ENCODE data around the gene SLC25A21.

The SLC25A21 gene

DNA sequence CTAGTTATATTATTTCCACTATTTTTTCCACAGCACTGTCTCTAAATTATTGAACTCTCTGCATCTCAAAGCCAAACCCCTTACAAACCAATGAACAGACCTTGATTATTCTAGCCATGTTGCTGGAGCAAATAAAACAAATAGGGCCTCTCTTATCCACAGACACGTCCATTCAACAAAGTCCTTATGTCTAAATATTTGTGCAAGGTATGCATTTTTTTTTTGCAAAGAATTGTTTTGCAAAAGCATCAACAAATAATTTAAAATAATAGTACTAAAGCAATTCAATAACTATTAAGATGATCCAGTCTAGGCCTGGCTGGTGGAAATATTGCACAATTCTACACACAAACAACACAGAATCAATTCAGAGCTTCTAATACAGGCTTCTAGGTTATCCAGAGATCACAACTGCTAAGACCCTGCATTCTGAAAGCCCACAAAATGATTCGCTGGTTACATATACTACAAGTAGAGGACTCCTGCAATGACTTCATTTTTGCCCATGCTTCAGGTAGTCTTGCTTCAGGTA is 221.0 kb downstream of the SLC25A21 start:
- Mint-ChIP-seq H3K27me3 (no peaks in the 10 kb centered on the region), H3K4me1 (ENCODE audit: low read depth) (no peaks in the 10 kb centered on the region), H3K9me3 (no peaks in the 10 kb centered on the region), H3K27ac (no peak overlapping the region), H3K36me3 (ENCODE audit: low read depth) (no peaks in the 10 kb centered on the region), H3K4me3 (no peak overlapping the region)

DNA sequence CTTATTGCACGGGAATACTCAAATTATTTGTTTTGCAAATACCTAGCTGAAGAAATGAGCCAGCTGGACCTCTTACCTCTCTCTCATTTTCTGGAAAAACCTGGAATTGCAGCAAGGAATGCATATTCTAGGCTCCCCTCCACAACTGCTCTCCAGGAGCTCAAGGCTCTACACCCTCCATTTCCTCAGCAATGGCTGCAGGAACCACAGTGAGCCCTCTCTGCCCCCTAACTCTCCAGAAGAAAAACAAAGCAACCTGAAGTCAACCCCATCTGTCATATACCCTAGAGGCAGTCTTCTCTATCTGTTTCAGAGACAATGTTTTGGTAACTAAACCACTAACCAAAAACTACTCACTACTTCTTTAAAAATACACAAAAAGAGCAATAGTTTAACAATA is 221.6 kb downstream of the SLC25A21 start:
- Mint-ChIP-seq H3K4me1 (ENCODE audit: low read depth) (no peaks in the 10 kb centered on the region), H3K27ac (no peak overlapping the region), H3K36me3 (ENCODE audit: low read depth) (no peaks in the 10 kb centered on the region), H3K9me3 (no peaks in the 10 kb centered on the region), H3K27me3 (no peaks in the 10 kb centered on the region), H3K4me3 (no peak overlapping the region)

DNA sequence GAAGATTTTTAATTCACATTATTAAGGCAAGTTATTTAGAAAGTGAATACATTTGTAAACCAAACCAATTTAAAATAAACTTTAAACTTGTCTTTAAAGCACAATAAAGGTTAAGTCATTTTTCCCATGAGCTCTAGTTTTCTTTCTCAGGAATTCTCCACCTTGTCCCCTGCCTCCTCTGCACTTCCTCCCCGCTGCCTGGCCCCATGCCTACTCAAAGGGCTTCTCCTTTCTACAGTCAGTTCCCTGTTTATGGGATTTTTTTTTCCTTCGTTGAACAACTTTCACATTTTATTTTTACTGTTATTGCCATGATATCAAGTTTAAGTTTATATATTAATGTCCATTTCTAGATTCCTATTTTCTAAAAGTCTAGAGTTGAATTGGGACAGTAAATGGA is 223.0 kb downstream of the SLC25A21 start:
- Mint-ChIP-seq H3K36me3 (ENCODE audit: low read depth) (no peaks in the 10 kb centered on the region), H3K27ac (no peak overlapping the region), H3K4me3 (no peak overlapping the region), H3K4me1 (ENCODE audit: low read depth) (no peaks in the 10 kb centered on the region), H3K27me3 (no peaks in the 10 kb centered on the region), H3K9me3 (no peaks in the 10 kb centered on the region)

DNA sequence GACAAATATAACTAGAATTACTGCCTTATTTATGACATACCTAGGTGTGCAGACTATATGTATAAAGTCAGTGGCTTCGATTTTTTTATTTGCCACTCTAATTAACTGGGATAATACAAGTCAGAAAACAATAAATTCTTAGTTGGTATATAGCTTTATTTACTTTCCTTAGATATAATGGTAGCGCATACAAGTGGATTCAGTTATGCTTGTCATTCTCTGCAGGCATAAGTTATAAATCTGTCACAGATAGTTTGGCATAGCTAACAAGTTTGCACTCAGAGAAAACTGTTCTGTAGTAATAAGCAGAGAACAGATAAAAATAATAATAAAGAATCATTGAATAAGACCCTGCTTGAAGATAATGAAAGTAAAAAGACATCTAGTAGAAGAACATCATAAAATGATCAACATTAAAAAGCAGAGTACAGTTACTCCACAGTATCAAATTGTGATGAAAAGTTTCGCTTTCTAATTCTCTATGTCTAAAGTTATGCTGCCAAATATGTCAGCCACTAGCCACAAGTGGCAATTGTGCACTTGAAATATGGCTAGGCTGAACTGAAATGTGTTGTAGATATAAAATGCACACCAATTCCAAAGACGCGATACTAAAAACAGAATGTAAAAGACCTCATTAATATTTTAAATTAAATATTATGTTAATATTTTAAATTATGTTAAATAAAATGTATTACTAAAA is 224.1 kb downstream of the SLC25A21 start:
- H3K27me3 Mint-ChIP-seq = peaks cover 1% of the 10 kb centered on the region
- H3K4me1 Mint-ChIP-seq (ENCODE audit: low read depth) = no peaks in the 10 kb centered on the region
- H3K4me3 Mint-ChIP-seq = no peak overlapping the region
- H3K36me3 Mint-ChIP-seq (ENCODE audit: low read depth) = no peaks in the 10 kb centered on the region
- no peak overlapping the region for H3K27ac Mint-ChIP-seq
- H3K9me3 Mint-ChIP-seq = no peaks in the 10 kb centered on the region

DNA sequence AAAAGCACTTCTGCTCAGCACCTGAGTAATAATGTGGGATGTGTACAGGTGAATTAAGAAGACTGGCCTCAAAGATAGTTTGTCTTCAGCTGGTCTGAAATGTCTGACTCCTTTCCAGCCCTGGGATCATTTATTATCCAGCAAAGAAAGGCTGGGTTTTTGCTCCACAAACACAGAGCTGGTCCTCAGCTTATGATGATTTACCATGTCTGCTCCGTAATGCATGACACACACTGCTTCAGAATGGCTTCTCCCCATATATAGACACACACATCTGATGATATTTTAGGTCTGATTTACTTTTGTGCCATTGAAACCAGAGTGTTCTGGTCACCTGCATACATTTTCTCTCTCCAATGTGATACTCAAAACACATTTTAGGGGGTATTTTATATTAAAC is 225.0 kb downstream of the SLC25A21 start:
- Mint-ChIP-seq H3K27ac (no peak overlapping the region), H3K9me3 (no peaks in the 10 kb centered on the region), H3K27me3 (peaks cover 3% of the 10 kb centered on the region), H3K36me3 (ENCODE audit: low read depth) (no peaks in the 10 kb centered on the region), H3K4me1 (ENCODE audit: low read depth) (no peaks in the 10 kb centered on the region), H3K4me3 (no peak overlapping the region)

DNA sequence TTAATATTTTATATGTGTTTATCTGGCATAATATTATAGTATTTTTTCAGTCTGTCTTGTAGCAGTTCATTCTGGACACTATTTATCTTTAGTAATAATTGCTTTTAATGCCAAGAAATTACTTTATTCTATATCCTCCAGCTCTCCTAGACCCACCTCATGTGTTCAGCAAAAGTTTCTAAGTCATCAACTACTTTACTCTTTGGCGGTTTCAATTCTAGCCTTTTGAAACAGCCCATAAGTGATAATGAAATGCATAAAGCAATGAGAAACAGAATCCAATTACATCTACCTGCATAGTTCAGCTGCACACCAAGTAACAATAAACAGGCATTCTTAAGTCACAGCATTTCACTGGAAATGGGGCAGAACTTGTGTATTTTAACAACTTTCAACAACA is 225.5 kb downstream of the SLC25A21 start:
- Mint-ChIP-seq H3K36me3 (ENCODE audit: low read depth) (no peaks in the 10 kb centered on the region), H3K4me3 (no peak overlapping the region), H3K4me1 (ENCODE audit: low read depth) (no peaks in the 10 kb centered on the region), H3K9me3 (no peaks in the 10 kb centered on the region), H3K27ac (no peak overlapping the region), H3K27me3 (peaks cover 3% of the 10 kb centered on the region)

DNA sequence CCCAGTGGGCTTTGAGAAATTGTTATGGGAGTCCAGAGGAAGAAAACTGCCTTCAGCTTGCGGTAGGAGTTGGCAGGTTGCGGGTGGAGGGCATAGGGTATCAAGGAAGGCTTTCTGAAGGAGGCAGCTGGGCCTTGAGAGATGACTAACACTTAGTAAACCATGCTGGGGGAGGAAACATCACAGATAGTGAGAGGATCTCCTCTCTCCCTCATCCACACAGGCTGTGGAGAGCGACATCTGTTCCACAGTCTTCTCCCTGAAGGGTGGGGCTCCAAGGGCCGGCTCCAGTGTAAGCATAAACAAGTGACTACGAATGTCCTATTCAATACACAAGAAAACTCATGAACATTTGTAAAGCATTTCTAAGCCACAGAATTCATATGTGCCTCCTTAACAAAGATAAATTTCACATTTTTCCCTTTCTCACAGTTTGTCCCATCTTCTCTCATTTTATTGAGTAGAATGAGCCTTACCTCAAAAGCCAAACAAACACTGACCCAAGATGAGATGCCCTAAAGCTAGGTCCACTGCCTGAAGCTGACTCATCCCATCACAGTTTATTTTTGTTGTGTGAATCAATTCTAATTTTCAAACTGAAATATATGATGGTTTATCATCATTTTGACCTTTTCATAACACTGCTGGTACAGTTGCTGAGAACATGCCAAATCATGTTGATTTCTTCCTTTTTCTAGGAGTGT is 227.9 kb downstream of the SLC25A21 start:
- Mint-ChIP-seq H3K36me3 (ENCODE audit: low read depth) (no peaks in the 10 kb centered on the region), H3K9me3 (no peaks in the 10 kb centered on the region), H3K27ac (no peak overlapping the region), H3K4me3 (no peak overlapping the region), H3K27me3 (peaks cover 3% of the 10 kb centered on the region), H3K4me1 (ENCODE audit: low read depth) (no peaks in the 10 kb centered on the region)

DNA sequence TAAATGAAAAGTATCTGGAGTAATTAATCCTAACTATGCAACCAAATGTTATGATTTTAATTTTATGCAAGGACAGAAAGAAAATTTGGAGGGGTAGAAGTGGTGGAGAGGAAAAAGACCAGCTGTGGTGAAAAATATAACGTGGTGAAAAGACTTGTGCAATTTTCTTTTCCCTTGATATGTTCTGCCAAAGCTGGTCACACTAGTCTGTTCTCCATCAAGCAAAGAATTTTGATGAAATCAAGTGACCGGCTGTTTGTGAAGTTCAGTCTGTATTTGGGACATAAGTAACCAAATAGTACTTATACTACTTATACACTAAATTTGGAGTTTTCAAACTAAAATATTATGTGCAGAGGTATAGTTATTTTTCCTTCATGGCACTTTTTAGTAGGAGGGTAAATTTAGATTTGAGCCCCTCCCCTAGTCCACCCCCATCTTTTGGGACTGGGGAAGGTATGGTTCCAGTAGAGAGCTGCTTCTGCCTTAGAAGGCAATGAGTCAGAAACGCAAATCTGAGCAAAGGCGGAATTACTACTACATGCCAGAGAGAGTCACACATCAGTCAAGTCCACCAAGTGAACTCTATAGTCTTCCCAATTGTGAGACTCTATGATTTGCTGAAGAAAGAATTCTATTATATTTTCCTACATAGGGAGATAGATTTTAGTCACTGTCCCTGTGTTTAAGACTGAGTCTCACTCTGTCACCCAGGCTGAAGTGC is 229.7 kb downstream of the SLC25A21 start:
- Mint-ChIP-seq H3K4me3 (no peak overlapping the region), H3K9me3 (no peaks in the 10 kb centered on the region), H3K27me3 (peaks cover 6% of the 10 kb centered on the region), H3K36me3 (ENCODE audit: low read depth) (no peaks in the 10 kb centered on the region), H3K4me1 (ENCODE audit: low read depth) (no peaks in the 10 kb centered on the region), H3K27ac (no peak overlapping the region)

DNA sequence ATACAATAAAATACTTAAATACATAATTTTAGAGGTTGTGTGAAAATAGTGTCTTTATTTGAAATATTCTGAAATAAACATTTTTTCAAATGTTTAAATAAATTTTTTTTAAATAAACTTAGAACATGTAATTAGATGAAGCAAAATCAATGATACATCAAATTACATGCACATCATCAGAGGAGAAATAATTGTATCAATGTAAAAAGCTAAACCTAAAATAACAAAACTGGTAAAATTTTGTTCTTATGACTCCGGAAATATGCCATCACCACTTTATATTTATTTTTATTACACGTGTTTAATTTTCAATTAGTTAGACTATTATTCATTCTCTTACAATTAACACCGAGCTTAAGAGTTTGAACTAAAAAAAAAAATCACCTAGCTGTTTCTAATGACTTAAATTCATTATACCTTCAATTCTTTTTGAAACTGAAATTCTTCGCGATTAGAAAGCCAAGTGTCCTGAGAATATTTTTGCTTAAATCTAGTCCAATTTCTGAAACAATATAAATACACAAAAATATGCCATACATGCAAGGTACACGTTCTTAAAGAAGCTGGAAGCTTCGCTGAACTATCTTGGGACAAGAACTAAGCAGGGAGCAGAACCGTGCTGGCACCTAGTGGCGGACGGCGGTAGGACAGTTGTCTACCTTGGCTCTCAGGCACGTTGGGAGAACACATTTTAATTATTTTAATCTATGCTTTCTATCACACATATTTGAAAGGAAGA is 230.5 kb downstream of the SLC25A21 start:
- no peak overlapping the region for H3K4me3 Mint-ChIP-seq
- no peak overlapping the region for H3K27ac Mint-ChIP-seq
- no peaks in the 10 kb centered on the region for H3K36me3 Mint-ChIP-seq (ENCODE audit: low read depth)
- H3K9me3 Mint-ChIP-seq = no peaks in the 10 kb centered on the region
- H3K27me3 Mint-ChIP-seq = peaks cover 6% of the 10 kb centered on the region
- H3K4me1 Mint-ChIP-seq (ENCODE audit: low read depth) = no peaks in the 10 kb centered on the region

DNA sequence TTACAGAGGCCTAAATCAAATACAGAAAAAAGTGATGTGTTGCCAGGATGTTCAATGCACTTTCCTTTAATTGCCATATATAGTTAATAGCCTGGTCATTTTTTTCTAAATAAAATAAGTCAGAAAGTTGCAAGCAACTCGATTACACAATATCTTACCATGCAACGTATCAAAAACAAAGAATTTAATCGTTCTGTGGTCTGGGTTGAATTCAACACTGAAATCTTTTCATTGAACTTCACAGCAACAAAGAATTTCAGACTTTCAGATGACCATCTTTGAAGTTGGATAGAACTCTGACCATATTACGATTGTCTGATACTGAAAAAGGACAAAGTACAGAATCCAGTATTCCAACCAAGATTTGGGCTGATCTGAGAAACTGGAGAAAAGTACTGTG is 231.9 kb downstream of the SLC25A21 start:
- no peak overlapping the region for H3K4me3 Mint-ChIP-seq

DNA sequence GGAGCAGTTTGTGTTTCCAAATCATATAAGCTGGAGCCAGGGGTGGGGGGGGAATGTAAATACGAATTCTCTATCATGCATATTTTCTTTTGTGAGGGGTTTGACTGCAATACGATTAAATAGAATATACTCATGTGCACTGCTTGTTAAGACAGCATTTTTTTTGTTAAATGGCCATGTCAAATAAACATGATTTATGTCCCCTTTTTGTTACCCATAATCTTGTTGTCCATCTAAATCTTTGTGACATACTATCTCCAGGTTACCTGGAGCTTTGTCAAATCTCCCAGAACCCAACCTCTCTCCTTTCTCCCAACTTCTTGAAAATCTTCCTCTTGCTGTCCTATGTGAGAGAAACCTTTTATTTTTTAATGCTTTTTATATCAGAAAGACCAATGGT is 233.1 kb downstream of the SLC25A21 start:
- Mint-ChIP-seq H3K36me3 (ENCODE audit: low read depth) (no peaks in the 10 kb centered on the region), H3K27me3 (peaks cover 6% of the 10 kb centered on the region), H3K4me1 (ENCODE audit: low read depth) (no peaks in the 10 kb centered on the region), H3K4me3 (no peak overlapping the region), H3K27ac (no peak overlapping the region), H3K9me3 (no peaks in the 10 kb centered on the region)

More for the DNA sequence above, 231.9 kb downstream of the SLC25A21 start:
- no peaks in the 10 kb centered on the region for H3K4me1 Mint-ChIP-seq (ENCODE audit: low read depth)
- H3K9me3 Mint-ChIP-seq = no peaks in the 10 kb centered on the region
- no peak overlapping the region for H3K27ac Mint-ChIP-seq
- H3K27me3 Mint-ChIP-seq = peaks cover 6% of the 10 kb centered on the region
- H3K36me3 Mint-ChIP-seq (ENCODE audit: low read depth) = no peaks in the 10 kb centered on the region

DNA sequence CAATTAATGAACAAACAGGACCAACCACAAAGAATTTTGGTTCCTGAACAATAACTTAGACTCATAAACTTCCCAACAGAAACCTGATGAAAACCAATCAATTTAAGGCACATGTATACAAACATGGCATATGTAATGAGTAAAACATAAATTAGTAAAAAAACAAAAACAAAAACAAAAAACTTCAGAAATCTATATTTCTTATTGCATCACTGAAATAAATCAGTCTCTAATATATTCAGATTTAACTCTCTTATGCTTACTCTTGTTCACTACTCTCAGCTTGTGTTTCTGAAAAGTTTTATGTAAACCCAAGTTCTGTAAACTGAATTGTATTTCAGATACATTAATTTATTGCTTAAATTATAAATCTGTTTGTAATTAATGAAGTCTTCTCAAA is 233.7 kb downstream of the SLC25A21 start:
- Mint-ChIP-seq H3K9me3 (no peaks in the 10 kb centered on the region), H3K4me3 (no peak overlapping the region), H3K27me3 (peaks cover 6% of the 10 kb centered on the region), H3K4me1 (ENCODE audit: low read depth) (no peaks in the 10 kb centered on the region), H3K27ac (no peak overlapping the region), H3K36me3 (ENCODE audit: low read depth) (no peaks in the 10 kb centered on the region)

DNA sequence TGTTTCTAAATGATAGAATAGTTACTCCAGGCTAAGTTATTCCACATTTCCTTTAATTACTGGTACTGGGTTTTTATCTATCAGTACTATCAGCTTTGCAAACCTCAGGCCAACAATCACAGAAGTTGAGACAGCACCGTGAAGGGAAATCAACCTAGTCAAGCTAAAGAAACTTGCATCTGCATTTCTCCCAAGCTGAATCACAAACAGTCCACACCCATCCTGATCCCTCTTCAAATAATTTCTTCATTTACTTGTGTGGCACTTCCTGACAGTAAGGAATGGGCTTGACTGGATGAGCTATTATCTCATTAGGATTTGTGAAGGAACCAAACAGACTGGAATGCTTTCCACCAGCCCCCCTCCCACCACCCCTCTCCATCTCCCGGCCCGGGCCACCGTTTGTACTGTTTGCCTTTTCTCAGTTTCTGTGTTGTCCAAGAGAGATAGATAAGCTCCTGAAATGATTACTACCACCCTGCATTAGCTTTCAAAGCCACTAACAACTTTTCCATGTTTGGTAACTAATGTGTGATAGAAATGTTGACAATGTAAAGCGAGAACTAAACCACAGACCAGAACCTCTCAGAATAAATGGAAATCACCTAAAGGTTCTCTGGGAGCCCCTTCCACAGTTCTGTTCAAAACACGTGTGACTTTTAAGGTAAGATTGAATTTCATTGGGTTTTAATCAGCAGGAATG is 236.3 kb downstream of the SLC25A21 start:
- Mint-ChIP-seq H3K27ac (no peak overlapping the region), H3K4me1 (ENCODE audit: low read depth) (no peaks in the 10 kb centered on the region), H3K27me3 (peaks cover 3% of the 10 kb centered on the region), H3K36me3 (ENCODE audit: low read depth) (no peaks in the 10 kb centered on the region), H3K4me3 (no peak overlapping the region), H3K9me3 (peaks cover 4% of the 10 kb centered on the region)

DNA sequence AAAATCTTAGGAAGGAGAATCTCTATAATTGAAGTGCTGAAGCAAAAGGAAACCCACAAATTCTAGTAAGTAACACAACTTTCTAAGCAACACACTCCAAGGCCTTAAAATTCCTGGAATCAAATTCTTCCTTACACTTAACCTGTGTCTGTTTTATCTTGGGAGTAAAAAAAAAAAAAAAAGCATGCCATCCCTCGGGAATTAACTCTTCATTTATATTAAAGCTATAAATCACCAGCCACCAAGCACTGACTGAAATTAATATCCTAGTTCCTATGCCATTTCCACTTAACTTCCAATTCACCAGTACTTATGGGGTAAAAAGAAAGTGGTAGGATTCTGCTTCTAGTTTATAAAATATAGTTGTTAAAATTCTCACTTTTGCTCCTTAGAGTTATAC is 238.1 kb downstream of the SLC25A21 start:
- no peaks in the 10 kb centered on the region for H3K36me3 Mint-ChIP-seq (ENCODE audit: low read depth)
- peaks cover 3% of the 10 kb centered on the region for H3K27me3 Mint-ChIP-seq
- H3K27ac Mint-ChIP-seq = no peak overlapping the region
- H3K9me3 Mint-ChIP-seq = peaks cover 8% of the 10 kb centered on the region
- H3K4me1 Mint-ChIP-seq (ENCODE audit: low read depth) = no peaks in the 10 kb centered on the region
- no peak overlapping the region for H3K4me3 Mint-ChIP-seq

Measured in stimulated activated naive CD8-positive, alpha-beta T cell treated with anti-CD3 and anti-CD28 coated beads, Interleukin-15, Interleukin-2, amounts not matched to agents 100 ng/mL and 50 ng/mL, for 24 hours (primary cell).